ENCODE data around the gene TTLL7.

The TTLL7 gene

GRCh38 chr1:83832194-83832593 lies 166.7 kb downstream of the TTLL7 start:
- Histone ChIP-seq H2AFZ (ENCODE audit: low read depth, low read length, severe bottlenecking) (no peak overlapping the region), H3K9me2 (replicated peaks; ENCODE audit: insufficient read depth, low read length) (no peaks in the 10 kb centered on the region), H3K27ac (ENCODE audit: low read depth, low read length) (no peak overlapping the region), H3F3A (ENCODE audit: insufficient read depth) (no peaks in the 10 kb centered on the region), H3K4me3 (ENCODE audit: insufficient read depth, low read length, poor library complexity, severe bottlenecking) (no peak overlapping the region), H3K9me3 (ENCODE audit: insufficient read depth, low read length) (no peaks in the 10 kb centered on the region), H4K20me1 (ENCODE audit: low read depth, low read length) (no peaks in the 10 kb centered on the region), H3K27me3 (ENCODE audit: low read length) (no peaks in the 10 kb centered on the region), H3K4me2 (ENCODE audit: low read depth, low read length, poor library complexity, severe bottlenecking) (no peak overlapping the region), H3K9ac (ENCODE audit: low read length) (no peak overlapping the region), H3K36me3 (ENCODE audit: low read length) (no peaks in the 10 kb centered on the region), H3K79me2 (ENCODE audit: insufficient read depth, low read length) (no peaks in the 10 kb centered on the region)
- no peak for TF ChIP-seq EZH2phosphoT487 (conservative IDR thresholded peaks at IDR 0.05; ENCODE audit: low read length)

- Histone ChIP-seq H2AFZ (ENCODE audit: low read depth, low read length, severe bottlenecking) (no peak overlapping the region), H3K4me3 (ENCODE audit: insufficient read depth, low read length, poor library complexity, severe bottlenecking) (no peak overlapping the region), H3K79me2 (ENCODE audit: insufficient read depth, low read length) (no peaks in the 10 kb centered on the region), H3K9me2 (replicated peaks; ENCODE audit: insufficient read depth, low read length) (no peaks in the 10 kb centered on the region), H3F3A (ENCODE audit: insufficient read depth) (no peaks in the 10 kb centered on the region), H4K20me1 (ENCODE audit: low read depth, low read length) (no peaks in the 10 kb centered on the region), H3K9ac (ENCODE audit: low read length) (no peak overlapping the region), H3K27ac (ENCODE audit: low read depth, low read length) (no peak overlapping the region), H3K36me3 (ENCODE audit: low read length) (no peaks in the 10 kb centered on the region), H3K4me2 (ENCODE audit: low read depth, low read length, poor library complexity, severe bottlenecking) (no peak overlapping the region), H3K27me3 (ENCODE audit: low read length) (no peaks in the 10 kb centered on the region), H3K9me3 (ENCODE audit: insufficient read depth, low read length) (no peaks in the 10 kb centered on the region)
- TF ChIP-seq CTCF (IDR thresholded peaks at IDR 0.05; ENCODE audit: insufficient read depth, low read length, poor library complexity, severe bottlenecking) (no peak), EZH2phosphoT487 (conservative IDR thresholded peaks at IDR 0.05; ENCODE audit: low read length) (no peak)
Observed at GRCh38 chr1:83829106-83829505, 169.8 kb downstream of the TTLL7 start.

- no peaks in the 10 kb centered on the region for H3K9me3 ChIP-seq (ENCODE audit: insufficient read depth, low read length)
- no peak overlapping the region for H2AFZ ChIP-seq (ENCODE audit: low read depth, low read length, severe bottlenecking)
- no peak overlapping the region for H3K9ac ChIP-seq (ENCODE audit: low read length)
- H4K20me1 ChIP-seq (ENCODE audit: low read depth, low read length), result no peaks in the 10 kb centered on the region
- no peaks in the 10 kb centered on the region for H3K79me2 ChIP-seq (ENCODE audit: insufficient read depth, low read length)
- no peaks in the 10 kb centered on the region for H3K36me3 ChIP-seq (ENCODE audit: low read length)
- H3K27me3 ChIP-seq (ENCODE audit: low read length), result no peaks in the 10 kb centered on the region
- no peaks in the 10 kb centered on the region for H3K9me2 ChIP-seq (replicated peaks; ENCODE audit: insufficient read depth, low read length)
- H3K4me3 ChIP-seq (ENCODE audit: insufficient read depth, low read length, poor library complexity, severe bottlenecking), result no peak overlapping the region
- no peak for TF ChIP-seq EZH2phosphoT487 (conservative IDR thresholded peaks at IDR 0.05; ENCODE audit: low read length)
- no peak for TF ChIP-seq CTCF (IDR thresholded peaks at IDR 0.05; ENCODE audit: insufficient read depth, low read length, poor library complexity, severe bottlenecking)
- H3F3A ChIP-seq (ENCODE audit: insufficient read depth), result no peaks in the 10 kb centered on the region
- H3K4me2 ChIP-seq (ENCODE audit: low read depth, low read length, poor library complexity, severe bottlenecking), result no peak overlapping the region
- H3K27ac ChIP-seq (ENCODE audit: low read depth, low read length), result no peak overlapping the region
Observed at GRCh38 chr1:83828456-83828855, 170.5 kb downstream of the TTLL7 start.

GRCh38 chr1:83827741-83828140 lies 171.2 kb downstream of the TTLL7 start:
- no peak overlapping the region for H3K4me2 ChIP-seq (ENCODE audit: low read depth, low read length, poor library complexity, severe bottlenecking)
- H3K4me3 ChIP-seq (ENCODE audit: insufficient read depth, low read length, poor library complexity, severe bottlenecking), result no peak overlapping the region
- no peaks in the 10 kb centered on the region for H3K36me3 ChIP-seq (ENCODE audit: low read length)
- no peaks in the 10 kb centered on the region for H3K9me3 ChIP-seq (ENCODE audit: insufficient read depth, low read length)
- H3K9ac ChIP-seq (ENCODE audit: low read length), result no peak overlapping the region
- no peaks in the 10 kb centered on the region for H3K79me2 ChIP-seq (ENCODE audit: insufficient read depth, low read length)
- H2AFZ ChIP-seq (ENCODE audit: low read depth, low read length, severe bottlenecking), result no peak overlapping the region
- H3F3A ChIP-seq (ENCODE audit: insufficient read depth), result no peaks in the 10 kb centered on the region
- TF ChIP-seq CTCF (IDR thresholded peaks at IDR 0.05; ENCODE audit: insufficient read depth, low read length, poor library complexity, severe bottlenecking) (no peak), EZH2phosphoT487 (conservative IDR thresholded peaks at IDR 0.05; ENCODE audit: low read length) (no peak)
- H3K27me3 ChIP-seq (ENCODE audit: low read length), result no peaks in the 10 kb centered on the region
- no peaks in the 10 kb centered on the region for H3K9me2 ChIP-seq (replicated peaks; ENCODE audit: insufficient read depth, low read length)
- H3K27ac ChIP-seq (ENCODE audit: low read depth, low read length), result no peak overlapping the region
- H4K20me1 ChIP-seq (ENCODE audit: low read depth, low read length), result no peaks in the 10 kb centered on the region
